Lower leg skin (tissue), 3 donors: ENCODE measurements around the gene SESN2.

Experiments
- POLR2A ChIP-seq, 2 donors: fragments of 450-650 bp; IDR thresholded peaks; one replicate each; pipeline ENCODE4 v1.6.1; 2016 to 2017; ENCODE audit warnings: antibody characterized with exemption in 2 of 2, mild to moderate bottlenecking in 1 of 2, moderate library complexity in 1 of 2
- TF ChIP-seq, protein P1 (sequence below), 3 donors: fragments of 450-650 bp; IDR thresholded peaks; one replicate each; pipeline ENCODE4 v1.5.1; 2016; ENCODE audit warnings: antibody characterized with exemption in 3 of 3, mild to moderate bottlenecking in 3 of 3, moderate library complexity in 2 of 3

DNA sequence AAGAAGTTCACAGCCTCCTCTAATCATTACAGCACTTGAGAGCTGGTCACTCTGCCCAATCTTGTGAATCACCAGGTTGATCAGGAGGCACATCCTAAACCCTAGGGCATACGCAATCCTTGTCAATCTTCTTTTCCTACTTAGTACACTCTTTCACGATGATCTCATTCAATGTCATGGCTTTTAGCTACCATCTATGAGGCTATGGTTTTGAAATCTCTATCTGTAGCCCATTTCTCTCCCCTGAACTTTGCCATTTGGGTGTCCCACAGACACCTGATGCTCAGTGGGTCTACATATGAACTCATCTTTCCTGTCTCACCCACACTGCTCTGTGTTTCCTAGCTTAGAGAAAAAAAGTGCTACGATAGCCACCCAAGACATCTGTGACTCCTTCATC lies 67.7 kb downstream of the SESN2 start:
- no peak for TF ChIP-seq POLR2A (IDR thresholded peaks at IDR 0.05)
- TF ChIP-seq, protein P1, sequence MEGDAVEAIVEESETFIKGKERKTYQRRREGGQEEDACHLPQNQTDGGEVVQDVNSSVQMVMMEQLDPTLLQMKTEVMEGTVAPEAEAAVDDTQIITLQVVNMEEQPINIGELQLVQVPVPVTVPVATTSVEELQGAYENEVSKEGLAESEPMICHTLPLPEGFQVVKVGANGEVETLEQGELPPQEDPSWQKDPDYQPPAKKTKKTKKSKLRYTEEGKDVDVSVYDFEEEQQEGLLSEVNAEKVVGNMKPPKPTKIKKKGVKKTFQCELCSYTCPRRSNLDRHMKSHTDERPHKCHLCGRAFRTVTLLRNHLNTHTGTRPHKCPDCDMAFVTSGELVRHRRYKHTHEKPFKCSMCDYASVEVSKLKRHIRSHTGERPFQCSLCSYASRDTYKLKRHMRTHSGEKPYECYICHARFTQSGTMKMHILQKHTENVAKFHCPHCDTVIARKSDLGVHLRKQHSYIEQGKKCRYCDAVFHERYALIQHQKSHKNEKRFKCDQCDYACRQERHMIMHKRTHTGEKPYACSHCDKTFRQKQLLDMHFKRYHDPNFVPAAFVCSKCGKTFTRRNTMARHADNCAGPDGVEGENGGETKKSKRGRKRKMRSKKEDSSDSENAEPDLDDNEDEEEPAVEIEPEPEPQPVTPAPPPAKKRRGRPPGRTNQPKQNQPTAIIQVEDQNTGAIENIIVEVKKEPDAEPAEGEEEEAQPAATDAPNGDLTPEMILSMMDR (IDR thresholded peaks at IDR 0.05): no peak
